ENCODE measurements around the gene ALPK3.

- TF ChIP-seq TEAD4 (IDR thresholded peaks at IDR 0.05) = no peak
- TF ChIP-seq CEBPB (IDR thresholded peaks at IDR 0.05) = no peak
- no peak for TF ChIP-seq EP300 (IDR thresholded peaks at IDR 0.05; ENCODE audit: borderline replicate concordance)
- no peak for TF ChIP-seq TAF1 (IDR thresholded peaks at IDR 0.05; ENCODE audit: low read depth)
- TF ChIP-seq EGR1 (IDR thresholded peaks at IDR 0.05) = no peak
These were observed 44.6 kb downstream of the ALPK3 start for GRCh38 chr15:84861781-84862180.

All from Ishikawa (cell line).